HG02678 (cell line): ENCODE results near the gene HCK.
"Not testable (repeated sequence)": the region's sequence is repeated elsewhere in the genome, so short reads cannot be mapped to it uniquely, and the experiment has no call there.

Experiments
- ATAC-seq: cut with Tn5 transposase; IDR thresholded peaks from one replicate; pipeline ENCODE4 v1.9.1; 2021; ENCODE audit warnings: mild to moderate bottlenecking, moderate library complexity; ENCODE audit not compliant: unreplicated experiment

HCK gene

GRCh38 chr20:32028647-32029372, 23.2 kb upstream of the HCK start:
- ATAC-seq, result no peak

DNA sequence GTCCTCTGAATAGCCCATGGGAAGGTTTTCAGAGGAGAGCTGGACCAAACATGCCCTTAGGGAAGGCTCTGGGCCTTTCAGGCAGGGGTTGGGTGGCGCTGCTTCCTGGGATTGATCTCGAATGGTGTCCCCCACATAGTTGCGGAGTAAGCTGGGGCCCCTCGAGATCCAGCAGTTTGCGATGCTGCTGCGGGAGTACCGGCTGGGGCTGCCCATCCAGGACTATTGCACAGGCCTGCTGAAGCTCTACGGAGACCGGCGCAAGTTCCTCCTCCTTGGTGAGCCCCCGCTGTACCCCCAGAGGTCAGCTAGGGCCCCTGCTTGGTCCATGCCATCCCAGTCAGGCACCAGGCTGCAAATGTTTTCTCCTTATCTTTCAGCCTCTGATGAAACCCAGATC, 22.5 kb upstream of the HCK start:
- no peak for ATAC-seq

DNA sequence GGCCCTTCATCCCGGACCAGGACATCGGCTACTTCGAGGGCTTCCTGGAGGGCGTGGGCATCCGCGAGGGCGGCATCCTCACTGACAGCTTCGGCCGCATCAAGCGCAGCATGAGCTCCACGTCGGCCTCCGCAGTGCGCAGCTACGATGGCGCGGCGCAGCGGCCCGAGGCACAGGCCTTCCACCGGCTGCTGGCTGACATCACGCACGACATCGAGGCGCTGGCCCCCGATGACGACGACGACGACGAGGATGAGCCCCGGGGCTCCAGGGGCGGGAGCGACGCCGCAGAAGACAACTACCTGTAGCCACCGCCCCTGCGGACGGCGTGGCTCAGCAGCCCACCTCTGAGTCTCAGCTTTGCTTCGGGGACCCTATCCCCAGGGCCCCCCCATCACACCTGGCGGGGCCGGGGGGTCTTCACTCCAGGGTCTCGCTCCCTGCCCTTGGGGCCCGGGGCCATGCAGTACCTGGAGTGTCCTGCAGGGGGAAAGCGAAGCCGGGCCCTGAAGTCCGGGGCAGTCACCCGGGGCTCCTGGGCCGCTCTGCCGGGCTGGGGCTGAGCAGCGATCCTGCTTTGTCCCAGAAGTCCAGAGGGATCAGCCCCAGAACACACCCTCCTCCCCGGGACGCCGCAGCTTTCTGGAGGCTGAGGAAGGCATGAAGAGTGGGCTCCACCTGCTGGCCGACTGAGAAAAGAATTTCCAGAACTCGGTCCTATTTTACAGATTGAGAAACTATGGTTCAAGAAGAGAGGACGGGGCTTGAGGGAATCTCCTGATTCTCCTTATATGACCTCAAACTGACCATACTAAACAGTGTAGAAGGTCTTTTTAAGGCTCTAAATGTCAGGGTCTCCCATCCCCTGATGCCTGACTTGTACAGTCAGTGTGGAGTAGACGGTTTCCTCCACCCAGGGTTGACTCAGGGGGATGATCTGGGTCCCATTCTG, 20.8 kb upstream of the HCK start:
- no peak for ATAC-seq

- no peak for ATAC-seq
Measured at GRCh38 chr20:32033316-32033715, 18.7 kb upstream of the HCK start.

DNA sequence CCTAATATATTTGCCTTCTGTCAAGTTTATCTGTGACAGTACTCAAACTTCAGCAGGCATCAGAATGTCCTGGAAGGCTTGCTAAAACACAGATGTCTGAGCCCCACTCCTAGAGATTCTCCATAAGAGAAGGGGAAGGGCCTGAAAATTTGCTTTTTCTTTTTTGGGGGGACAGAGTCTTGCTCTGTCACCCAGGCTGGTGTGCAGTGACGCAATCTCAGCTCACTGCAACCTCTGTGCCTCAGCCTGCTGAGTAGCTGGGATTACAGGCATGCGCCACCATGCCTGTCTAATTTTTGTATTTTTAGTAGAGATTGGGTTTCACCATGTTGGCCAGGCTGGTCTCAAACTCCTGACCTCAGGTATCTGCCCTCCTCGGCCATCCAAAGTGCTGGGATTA, 18.3 kb upstream of the HCK start:
- not testable (repeated sequence) for ATAC-seq

- ATAC-seq, result no peak
Measured at GRCh38 chr20:32034581-32035425, 17.2 kb upstream of the HCK start.

DNA sequence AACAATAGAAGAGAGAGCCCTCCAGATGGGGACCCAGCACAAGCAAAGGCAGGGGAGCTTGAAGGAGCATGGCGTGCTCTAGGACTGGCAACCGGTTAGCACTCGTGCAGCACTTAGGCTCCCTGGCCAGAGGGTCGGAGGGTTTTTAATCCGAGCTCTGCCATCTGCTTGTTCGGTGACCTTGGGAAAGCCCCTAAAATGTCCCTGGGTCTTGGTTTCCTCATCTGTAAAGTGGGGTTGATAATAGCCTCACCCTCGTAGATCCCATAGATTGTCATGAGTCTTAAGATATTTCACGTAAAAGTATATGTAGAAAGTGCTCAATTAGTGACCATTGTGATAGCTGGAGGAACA, 16.6 kb upstream of the HCK start:
- no peak for ATAC-seq

DNA sequence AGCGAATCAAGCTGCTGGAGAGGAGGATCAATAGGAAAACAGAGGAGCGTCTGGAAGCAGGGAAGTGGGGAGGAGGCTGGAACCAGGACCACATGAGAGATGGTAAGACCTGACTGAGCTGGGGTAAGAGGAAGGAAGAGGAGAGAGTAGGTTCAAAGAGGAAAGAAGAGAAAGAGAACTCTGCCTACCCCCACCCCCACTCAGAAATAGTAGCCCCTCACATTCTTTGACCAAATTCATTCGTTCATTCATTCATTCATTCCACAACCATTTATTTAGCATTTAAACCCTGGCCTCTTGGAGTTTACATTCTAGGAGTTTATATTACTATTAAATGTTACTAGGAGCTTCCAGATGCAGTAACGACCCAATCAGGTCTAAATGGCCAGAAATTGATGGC, 15.8 kb upstream of the HCK start:
- no peak for ATAC-seq

DNA sequence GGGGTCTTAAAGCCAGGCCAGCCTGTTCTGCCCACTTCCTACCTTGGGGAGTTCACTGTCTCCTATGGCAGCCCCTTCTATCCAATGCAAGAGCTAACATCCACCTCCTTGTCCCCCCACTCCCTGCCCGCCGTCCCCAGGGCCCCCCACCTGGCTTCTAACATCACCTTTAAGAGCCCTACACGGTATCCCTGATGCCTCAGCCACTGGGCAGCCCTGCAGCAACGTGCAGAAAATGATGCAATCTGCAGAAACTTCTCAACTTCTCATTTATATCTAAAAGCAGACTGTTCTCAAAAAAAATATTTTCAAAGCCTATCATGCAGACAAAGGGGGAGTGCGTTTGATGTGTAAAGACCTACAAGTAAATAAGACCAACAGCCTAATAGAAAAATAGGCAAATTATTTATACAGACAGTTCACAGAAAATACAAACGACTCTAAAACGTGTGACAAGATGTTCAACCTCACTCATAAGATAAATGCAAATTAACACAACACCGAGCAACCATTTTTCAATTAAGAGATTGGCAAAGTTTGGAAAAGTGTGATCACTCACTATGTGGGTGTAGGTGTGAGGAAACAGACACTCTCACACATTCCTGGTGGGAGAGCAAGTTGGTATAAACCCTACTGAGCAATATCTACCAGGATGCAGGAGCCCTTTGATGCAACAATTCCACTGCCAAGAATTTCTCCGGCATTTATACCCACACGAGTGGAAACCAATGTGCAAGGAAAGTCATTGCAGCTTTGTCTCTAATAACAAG, 15.1 kb upstream of the HCK start:
- ATAC-seq, result no peak

- ATAC-seq, result no peak
Measured at GRCh38 chr20:32037929-32038328, 14.1 kb upstream of the HCK start.

- no peak for ATAC-seq
Measured at GRCh38 chr20:32040142-32040953, 11.7 kb upstream of the HCK start.

DNA sequence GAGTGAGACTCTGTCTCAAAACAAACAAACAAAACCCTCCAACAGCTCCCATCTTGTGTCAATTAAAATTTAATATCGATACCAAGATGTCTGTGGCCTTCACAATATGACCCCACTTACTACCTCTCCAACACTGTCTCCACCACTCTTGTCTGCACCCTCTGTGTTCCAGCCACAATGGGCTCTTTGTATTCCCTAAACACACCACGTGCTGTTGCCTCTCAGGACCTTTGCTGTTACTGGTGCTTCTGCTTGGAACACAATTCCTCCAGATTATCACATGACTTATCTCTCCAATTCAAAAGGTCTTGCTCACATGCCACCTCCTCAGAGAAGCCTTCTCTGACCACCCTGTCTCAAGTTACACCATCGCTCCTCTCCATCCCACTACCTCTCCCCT, 6.0 kb upstream of the HCK start:
- no peak for ATAC-seq

DNA sequence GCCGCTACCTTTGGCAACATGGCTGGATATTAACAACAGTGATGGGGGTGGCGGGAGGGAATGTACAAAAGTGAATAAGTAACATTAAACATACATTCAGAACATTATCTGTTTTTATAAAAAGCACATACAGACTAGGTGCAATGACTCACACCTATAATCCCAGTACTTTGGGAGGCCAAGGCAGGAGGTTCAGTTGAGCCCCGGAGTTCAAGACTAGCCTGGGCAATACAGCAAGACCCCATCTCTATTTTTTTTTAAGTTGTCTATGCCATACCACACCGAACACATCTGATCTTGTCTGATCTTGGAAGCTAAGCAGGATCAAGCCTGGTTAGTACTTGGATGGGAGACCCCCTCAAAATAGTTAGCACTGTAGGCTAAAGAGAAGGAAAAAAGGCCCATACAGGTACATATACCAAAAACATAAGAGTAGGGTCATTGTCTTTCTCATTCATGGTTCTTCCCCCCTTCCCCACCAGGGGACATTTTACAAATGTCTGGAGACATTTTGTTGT, 1.7 kb upstream of the HCK start:
- ATAC-seq, result no peak

DNA sequence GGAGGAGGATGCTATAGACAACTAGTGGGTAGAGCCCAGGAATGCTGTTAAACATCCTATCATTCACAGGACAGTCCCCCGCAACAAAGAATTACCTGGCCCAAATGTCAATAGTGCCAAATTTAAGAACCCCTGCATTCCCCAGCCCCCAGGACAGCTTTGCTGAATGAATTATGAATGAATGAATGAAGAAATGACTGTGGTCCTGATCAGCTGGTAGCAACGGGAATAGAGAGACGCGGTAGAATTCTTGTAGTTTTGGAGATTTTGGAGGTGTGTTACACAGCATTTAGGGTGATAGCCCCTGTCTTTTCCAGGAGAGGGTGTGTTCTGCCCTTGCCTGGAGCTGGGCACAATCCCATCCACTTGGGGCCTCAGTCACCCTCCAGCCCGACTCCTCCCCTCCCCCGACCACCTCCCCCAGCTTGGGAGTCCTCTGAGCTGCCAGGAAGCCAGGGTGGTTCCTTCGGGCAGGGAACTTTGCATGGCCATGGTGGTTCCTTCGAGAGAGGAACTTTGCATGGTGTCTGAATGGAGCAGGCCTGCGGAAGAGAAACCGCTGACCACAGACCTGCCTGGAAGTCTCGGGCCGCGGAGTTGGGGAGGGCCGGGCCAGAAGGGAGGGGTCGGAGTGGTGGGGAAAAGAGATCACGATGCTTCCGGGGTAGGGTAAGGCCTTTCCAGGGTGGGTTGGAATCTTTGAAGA, 1.0 kb upstream of the HCK start:
- ATAC-seq, result no peak

DNA sequence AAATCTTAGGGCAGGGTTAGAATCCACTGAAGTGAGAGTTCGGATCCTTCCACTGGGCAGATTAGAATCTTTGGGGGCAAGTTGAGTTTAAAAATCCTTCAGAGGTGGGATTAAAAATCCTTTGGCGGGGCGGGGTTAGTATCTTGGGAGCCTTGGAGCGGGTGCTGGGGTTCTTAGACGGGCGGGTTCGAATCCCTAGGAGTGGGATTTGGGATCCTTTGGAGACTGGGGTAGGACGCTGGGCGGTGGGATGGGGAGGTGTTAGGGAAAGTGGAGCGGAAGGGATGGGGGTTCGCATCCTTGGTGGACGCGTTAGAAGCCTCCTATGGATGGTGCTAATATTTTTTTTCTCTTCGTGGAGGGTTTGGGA, 337 bp upstream of the HCK start:
- ATAC-seq, result no peak

DNA sequence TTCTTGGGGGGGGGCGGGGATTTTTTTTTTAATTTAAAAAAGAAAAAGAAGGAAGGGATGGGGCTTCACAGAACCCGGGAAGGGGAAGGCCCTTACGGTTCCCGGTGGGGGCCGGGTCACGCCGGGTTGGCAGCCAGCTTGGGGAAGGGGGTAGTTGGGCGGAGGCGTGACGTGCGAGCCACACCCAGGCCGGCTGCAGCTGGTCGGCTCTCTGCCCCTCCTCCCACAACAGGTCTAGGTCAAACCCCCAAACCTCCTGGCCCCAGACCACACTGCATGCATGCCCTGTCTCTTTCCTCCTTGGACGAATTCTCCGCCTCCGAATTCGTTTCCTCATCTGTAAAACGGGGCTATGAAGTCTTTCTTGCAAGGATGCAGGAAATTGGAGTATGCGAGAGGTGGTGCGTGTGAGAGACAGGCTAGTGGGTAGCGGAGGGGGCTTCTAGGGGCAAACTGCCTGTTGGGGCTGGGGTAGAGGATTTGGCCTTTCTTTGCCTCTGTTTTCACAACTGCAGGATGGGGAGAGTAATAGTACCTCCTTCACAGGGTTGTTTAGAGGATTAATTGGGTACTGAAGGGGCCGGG, 828 bp downstream of the HCK start:
- no peak for ATAC-seq

GRCh38 chr20:32053648-32054047, 1.6 kb downstream of the HCK start:
- no peak for ATAC-seq

DNA sequence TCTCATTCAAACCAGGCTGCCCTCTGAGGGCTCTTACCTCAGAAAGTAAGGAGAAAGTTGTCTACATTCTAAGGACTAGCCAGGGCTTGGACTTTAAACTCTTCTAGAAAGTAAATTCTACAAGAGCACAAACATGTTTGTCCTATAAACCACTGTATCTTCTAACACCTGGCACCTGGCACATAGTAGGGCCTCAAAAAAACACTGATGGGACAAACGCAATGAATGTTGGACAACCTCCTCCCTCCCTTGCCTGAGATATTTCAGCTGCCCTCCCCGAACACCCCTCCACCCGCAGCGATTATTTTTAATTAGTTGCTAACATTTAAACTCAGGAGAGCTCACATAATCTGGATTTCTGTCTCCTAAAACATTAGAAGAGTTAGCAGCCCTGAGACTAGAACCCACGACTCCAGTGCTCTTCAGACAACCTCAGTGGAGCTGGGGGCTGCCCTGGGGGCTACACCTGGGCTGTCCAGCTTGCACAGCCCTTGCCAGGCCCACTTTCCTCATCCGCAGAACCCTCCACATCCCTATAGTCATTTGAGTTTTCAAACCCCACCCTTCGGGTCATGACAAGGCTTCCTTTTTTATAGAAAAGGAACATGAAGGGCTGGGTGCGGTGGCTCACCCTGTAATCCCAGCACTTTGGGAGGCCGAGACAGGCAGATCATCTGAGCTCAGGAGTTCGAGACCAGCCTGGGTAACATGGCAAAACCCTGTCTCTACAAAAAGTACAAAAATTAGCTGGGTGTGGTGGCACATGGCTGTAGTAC, 4.9 kb downstream of the HCK start:
- ATAC-seq, result no peak
